A549 treated with RU486 at 1 μM for 4 hours (cell line): Measurements from ENCODE around the gene FAM53A. TPM values are rescaled to one million over a fixed set of nuclear protein-coding genes. Genes with fewer than 3 reads are reported as not detected.

Experiments
- total RNA-seq: library from RNA; stranded (reverse); fragments of 200-300 nt; extraction: Qiagen RNA extraction; gene quantifications from 5 replicates; pipeline ENCODE4 v1.2.3, GENCODE V29; 2022; ENCODE audit warnings: low read depth

FAM53A gene
- 0.40 to 0.89 TPM (median 0.69 TPM) in 5 replicates for total RNA-seq

GRCh38 chr4:1683736-1684505 is at the start of gene FAM53A:
TSS of gene FAM53A (minus strand) at chr4:1684313. CDS start at chr4:1668741, 15,572 bp downstream.

GRCh38 chr4:1721003-1721665 is 37.0 kb upstream of the FAM53A start, which contains the start of the genes TACC3 and TMEM129:
TSS of gene TACC3 (plus strand) at chr4:1721521. CDS start at chr4:1723422, 1,901 bp downstream.
TSS of gene TMEM129 (minus strand) at chr4:1721323. CDS start at chr4:1720837, 486 bp downstream.

GRCh38 chr4:1712216-1713002 is 28.3 kb upstream of the FAM53A start, which contains the start of gene SLBP:
TSS of gene SLBP (minus strand) at chr4:1712319. CDS start at chr4:1712188, 131 bp downstream.

Other genes starting within 250 kb of the FAM53A start
- 70.6 to 98.8 TPM (median 79.9 TPM) in 5 replicates for gene SLBP, start 28.0 kb upstream of the FAM53A start, total RNA-seq
- 14.6 to 26.8 TPM (median 21.1 TPM) in 5 replicates for gene TMEM129, start 37.0 kb upstream of the FAM53A start, total RNA-seq
- gene TACC3, start 37.2 kb upstream of the FAM53A start, total RNA-seq: 80.4 to 92.6 TPM (median 83.1 TPM) in 5 replicates
- 1.4 to 2.5 TPM (median 1.9 TPM) in 5 replicates for gene FGFR3, start 109.0 kb upstream of the FAM53A start, total RNA-seq
- gene LETM1, start 171.8 kb upstream of the FAM53A start, total RNA-seq: 25.0 to 31.4 TPM (median 29.4 TPM) in 5 replicates
- gene NSD2, start 187.1 kb upstream of the FAM53A start, total RNA-seq: 38.2 to 46.8 TPM (median 42.6 TPM) in 5 replicates